IPS-20b (cell line): ENCODE data around the gene ECT2.
"Not testable (repeated sequence)": the region's sequence is repeated elsewhere in the genome, so short reads cannot be mapped to it uniquely, and the experiment has no call there.

ENCODE experiments used
- H3K27ac ChIP-seq: one replicate; pipeline ENCODE4 v1.5.1; 2013; ENCODE audit warnings: low read length
- H3K27me3 ChIP-seq: 2 replicates; pipeline ENCODE4 v1.6.1; 2013; ENCODE audit warnings: mild to moderate bottlenecking, low read length, inconsistent platforms; ENCODE audit not compliant: insufficient read depth
- H3K36me3 ChIP-seq: 2 replicates; pipeline ENCODE4 v1.6.1; 2013; ENCODE audit warnings: low read depth, mild to moderate bottlenecking, inconsistent platforms, low read length, moderate library complexity; ENCODE audit not compliant: insufficient read depth
- H3K4me1 ChIP-seq: 2 replicates; pipeline ENCODE4 v1.6.1; 2013; ENCODE audit warnings: mild to moderate bottlenecking, control low read depth, inconsistent platforms, low read length, moderate library complexity; ENCODE audit not compliant: insufficient read depth
- H3K4me3 ChIP-seq: 2 replicates; pipeline ENCODE4 v1.5.1; 2013; ENCODE audit warnings: mild to moderate bottlenecking, low read length, inconsistent platforms
- H3K9ac ChIP-seq: 2 replicates; pipeline ENCODE4 v1.6.1; 2013; ENCODE audit warnings: low read depth, mild to moderate bottlenecking, inconsistent platforms, low read length, moderate library complexity
- H3K9me3 ChIP-seq: 2 replicates; pipeline ENCODE4 v1.6.1; 2013; ENCODE audit warnings: mild to moderate bottlenecking, low read depth, low read length, inconsistent platforms; ENCODE audit not compliant: insufficient read depth

Gene ECT2, protein sequence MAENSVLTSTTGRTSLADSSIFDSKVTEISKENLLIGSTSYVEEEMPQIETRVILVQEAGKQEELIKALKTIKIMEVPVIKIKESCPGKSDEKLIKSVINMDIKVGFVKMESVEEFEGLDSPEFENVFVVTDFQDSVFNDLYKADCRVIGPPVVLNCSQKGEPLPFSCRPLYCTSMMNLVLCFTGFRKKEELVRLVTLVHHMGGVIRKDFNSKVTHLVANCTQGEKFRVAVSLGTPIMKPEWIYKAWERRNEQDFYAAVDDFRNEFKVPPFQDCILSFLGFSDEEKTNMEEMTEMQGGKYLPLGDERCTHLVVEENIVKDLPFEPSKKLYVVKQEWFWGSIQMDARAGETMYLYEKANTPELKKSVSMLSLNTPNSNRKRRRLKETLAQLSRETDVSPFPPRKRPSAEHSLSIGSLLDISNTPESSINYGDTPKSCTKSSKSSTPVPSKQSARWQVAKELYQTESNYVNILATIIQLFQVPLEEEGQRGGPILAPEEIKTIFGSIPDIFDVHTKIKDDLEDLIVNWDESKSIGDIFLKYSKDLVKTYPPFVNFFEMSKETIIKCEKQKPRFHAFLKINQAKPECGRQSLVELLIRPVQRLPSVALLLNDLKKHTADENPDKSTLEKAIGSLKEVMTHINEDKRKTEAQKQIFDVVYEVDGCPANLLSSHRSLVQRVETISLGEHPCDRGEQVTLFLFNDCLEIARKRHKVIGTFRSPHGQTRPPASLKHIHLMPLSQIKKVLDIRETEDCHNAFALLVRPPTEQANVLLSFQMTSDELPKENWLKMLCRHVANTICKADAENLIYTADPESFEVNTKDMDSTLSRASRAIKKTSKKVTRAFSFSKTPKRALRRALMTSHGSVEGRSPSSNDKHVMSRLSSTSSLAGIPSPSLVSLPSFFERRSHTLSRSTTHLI

DNA sequence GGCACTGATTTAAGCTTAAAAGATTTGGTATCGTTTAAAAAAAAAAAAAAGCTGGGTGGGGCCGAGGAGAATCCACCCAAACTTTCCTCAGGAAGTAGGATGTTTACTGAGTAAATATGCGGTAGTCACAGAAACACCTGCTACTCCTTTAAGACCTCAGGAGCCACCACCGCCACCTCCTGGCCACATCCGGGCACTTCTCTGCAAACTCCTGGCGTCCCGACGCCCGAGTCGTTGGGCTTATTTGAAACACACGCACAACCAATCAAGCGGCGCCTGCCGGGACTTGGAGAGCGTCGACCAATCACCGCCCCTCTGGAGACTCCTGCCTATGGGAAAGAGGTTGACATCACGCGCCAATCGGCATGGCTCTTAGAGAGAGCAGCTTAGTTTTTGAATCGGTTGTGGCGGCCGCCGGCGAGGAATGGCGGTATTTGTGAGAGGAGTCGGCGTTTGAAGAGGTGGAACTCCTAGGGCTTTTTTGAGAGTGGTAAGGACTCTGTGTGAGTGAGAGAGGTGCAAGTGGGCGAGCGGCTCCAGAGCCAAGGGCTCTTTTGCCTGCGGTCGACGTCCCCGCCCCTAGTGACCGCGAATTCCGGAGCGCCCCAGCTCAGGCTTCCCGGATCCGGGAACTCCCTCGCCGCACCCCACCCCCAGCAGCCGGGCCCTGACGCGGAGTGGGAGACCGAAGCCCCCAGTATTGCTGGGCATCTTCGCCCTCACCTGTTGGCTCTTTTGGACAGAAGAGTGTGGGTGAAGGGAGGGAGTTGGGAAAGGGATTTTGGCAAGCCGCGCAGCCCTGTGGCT is at the start of gene ECT2:
Gene ECT2, plus strand, starts transcription at position 359 of the 807 bp plus-strand sequence. CDS start 3,805 bp downstream, outside the sequence.
- peak within 1 kb of the TSS; percentile 62 for H3K27ac ChIP-seq
- peaks cover 30% of the 10 kb centered on the region for H3K36me3 ChIP-seq
- H3K4me3 ChIP-seq: peak within 1 kb of the TSS; percentile 79
- H3K27me3 ChIP-seq: no peaks in the 10 kb centered on the region
- peak within 1 kb of the TSS; percentile 94 for H3K9ac ChIP-seq
- peaks cover 9% of the 10 kb centered on the region for H3K4me1 ChIP-seq
- H3K9me3 ChIP-seq: no peaks in the 10 kb centered on the region

DNA sequence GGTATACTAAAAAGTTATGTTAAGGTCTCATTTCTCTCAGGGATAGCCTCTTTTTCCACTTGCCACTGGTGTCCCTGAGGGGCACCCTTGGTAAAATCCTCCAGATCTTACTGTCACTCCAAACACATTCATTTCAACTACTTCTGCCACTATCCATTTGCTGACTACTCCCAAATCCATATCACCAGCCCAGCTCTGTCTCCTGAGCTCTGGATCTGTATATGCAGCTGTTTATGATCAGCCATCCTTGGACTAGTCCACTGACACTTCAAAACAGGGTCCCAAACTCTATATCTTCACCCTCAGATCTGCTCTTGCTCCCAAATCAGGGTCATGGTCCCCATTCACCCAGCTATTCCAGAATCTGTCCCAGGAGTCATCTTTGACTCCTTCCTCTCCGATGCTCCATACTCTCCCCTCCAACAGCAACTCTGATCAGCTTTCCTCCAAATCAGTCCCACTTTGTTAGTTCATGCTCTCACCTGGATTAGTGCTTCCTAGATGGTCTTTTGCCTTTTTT is 49.5 kb upstream of the ECT2 start:
- Histone ChIP-seq H3K27ac (no peak overlapping the region), H3K9ac (no peak overlapping the region), H3K4me1 (peaks cover 4% of the 10 kb centered on the region; the same call in 1 of the 2 replicates), H3K36me3 (no peaks in the 10 kb centered on the region), H3K27me3 (no peaks in the 10 kb centered on the region), H3K9me3 (no peaks in the 10 kb centered on the region), H3K4me3 (no peak overlapping the region)

DNA sequence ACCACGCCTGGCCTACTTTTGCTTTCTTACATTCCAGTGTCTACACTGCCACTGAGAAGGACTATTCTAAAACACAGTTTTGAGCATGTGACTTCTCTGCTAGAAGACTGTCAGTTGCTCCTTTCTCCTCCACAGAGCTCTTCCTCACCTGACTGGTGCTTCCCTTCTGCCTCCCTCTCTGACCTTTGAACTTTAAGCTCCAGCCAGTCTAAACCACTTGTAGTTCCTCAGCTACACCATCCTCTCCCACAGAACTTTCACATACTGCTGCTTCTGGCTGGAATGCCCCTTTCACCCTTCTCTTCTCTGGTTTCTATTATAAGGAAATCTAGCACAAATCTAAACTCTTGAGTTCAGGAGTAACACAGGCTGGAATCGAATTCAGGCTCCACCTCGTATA is 48.8 kb upstream of the ECT2 start:
- H3K9me3 ChIP-seq: no peaks in the 10 kb centered on the region

DNA sequence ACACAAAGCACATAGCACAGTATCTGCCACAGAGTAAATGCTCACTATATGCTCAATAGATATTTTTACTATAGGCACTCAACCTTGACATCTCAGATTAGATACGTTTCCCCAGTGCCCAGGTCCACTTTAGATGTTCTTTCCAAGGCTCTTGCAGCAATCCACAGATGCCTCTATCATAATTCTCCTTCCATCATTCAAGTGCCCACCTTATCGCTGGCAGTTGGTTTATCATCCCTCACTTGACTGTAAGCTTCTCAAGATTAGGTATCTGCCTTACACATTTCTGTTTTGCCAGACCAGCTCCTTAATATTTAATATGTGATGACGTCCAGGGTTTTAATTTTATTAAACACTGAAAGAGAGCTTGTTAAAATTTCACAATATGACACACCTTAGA is 48.3 kb upstream of the ECT2 start:
- no peak overlapping the region for H3K27ac ChIP-seq
- H3K4me3 ChIP-seq: no peak overlapping the region
- peaks cover 4% of the 10 kb centered on the region; the same call in 1 of the 2 replicates for H3K4me1 ChIP-seq
- no peaks in the 10 kb centered on the region for H3K9me3 ChIP-seq
- H3K36me3 ChIP-seq: no peaks in the 10 kb centered on the region
- H3K27me3 ChIP-seq: no peaks in the 10 kb centered on the region
- H3K9ac ChIP-seq: no peak overlapping the region

More for the DNA sequence above, 48.8 kb upstream of the ECT2 start:
- Histone ChIP-seq H3K36me3 (no peaks in the 10 kb centered on the region), H3K27ac (no peak overlapping the region), H3K27me3 (no peaks in the 10 kb centered on the region), H3K4me1 (peaks cover 4% of the 10 kb centered on the region; the same call in 1 of the 2 replicates), H3K9ac (no peak overlapping the region), H3K4me3 (no peak overlapping the region)

DNA sequence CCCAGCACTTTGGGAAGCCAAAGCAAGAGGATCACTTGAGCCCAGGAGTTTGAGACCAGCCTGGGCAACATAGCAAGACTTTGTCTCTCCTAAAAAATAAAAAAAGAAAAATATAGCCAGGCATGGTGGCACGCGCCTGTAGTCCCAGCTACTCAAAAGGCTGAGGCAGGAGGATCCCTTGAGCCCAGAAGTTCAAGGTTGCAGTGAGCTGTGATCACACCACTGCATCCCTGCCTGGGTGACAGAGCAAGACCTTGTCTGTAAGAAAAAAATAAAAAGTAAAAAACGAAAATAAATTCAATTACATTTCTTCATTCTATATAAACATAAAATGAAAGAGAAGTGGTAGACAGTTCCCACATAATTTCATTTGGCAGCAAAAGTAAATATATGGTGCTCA is 47.8 kb upstream of the ECT2 start:
- not testable (repeated sequence) for H3K36me3 ChIP-seq, H3K9me3 ChIP-seq, H3K4me1 ChIP-seq, H3K9ac ChIP-seq, H3K4me3 ChIP-seq, H3K27ac ChIP-seq, H3K27me3 ChIP-seq

DNA sequence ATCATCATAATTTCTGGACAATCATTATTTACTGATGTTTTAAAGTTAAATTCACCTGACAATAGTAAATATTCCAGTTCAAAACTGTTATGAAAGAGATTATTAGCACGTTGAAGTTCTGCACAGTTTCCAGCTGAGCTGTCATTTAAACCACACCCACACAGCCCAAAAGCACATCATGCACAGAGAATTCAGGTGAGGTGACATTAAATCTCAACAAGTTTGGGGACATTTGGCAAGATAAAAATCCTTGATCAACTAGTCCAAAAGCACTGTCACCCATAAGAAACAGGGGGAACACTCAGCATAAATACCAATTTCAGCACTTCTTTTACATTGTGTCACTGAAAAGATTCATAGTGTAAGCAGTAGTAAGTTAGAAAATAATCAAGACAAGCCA is 46.5 kb upstream of the ECT2 start:
- Histone ChIP-seq H3K36me3 (no peaks in the 10 kb centered on the region), H3K9ac (no peak overlapping the region), H3K27me3 (no peaks in the 10 kb centered on the region), H3K9me3 (no peaks in the 10 kb centered on the region), H3K4me3 (no peak overlapping the region), H3K4me1 (no peaks in the 10 kb centered on the region), H3K27ac (no peak overlapping the region)

DNA sequence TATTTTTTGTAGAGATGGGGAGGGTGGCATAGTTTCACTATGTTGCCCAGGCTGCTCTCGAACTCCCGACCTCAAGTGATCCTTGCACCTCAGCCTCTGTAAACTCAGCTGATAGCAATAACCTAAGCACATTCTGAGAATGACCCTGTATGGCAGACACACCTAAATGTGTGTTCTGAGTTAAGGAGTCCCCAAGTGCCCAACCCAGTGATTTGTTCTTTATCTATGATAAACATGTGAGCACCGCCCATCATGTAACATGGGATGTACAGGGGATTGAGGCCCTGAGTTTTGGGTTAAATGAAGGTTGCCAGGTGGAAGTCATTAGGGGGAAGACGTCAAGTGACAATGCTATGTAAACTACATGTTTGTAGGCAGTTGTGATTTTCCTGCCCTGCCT is 45.4 kb upstream of the ECT2 start:
- H3K4me1 ChIP-seq: peaks cover 3% of the 10 kb centered on the region; the same call in 1 of the 2 replicates
- no peak overlapping the region for H3K9ac ChIP-seq
- no peaks in the 10 kb centered on the region for H3K9me3 ChIP-seq
- H3K27me3 ChIP-seq: peaks cover 10% of the 10 kb centered on the region
- no peaks in the 10 kb centered on the region for H3K36me3 ChIP-seq
- H3K4me3 ChIP-seq: no peak overlapping the region
- no peak overlapping the region for H3K27ac ChIP-seq

DNA sequence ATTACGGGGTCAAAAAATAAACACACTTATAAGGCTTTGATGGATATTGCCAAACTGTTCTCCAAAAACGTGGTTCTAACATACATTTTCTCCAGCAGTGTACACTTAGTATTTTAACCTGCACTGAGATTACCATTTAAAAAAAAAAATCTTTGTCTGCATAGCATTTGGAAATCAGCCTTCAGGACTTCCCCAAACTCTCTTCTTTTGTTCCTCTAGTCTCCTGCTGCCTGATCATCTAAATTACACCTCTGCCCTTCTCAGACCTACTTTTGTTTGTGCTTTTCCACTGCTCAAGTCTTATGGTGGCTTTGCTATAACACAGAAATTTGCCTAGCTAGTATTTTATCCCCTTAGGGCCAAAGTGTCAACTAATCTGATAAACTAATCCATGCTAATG is 43.5 kb upstream of the ECT2 start:
- no peak overlapping the region for H3K9ac ChIP-seq
- no peak overlapping the region for H3K27ac ChIP-seq
- H3K27me3 ChIP-seq: peaks cover 13% of the 10 kb centered on the region
- no peak overlapping the region for H3K4me3 ChIP-seq
- H3K4me1 ChIP-seq: peaks cover 3% of the 10 kb centered on the region; the same call in 1 of the 2 replicates
- H3K36me3 ChIP-seq: no peaks in the 10 kb centered on the region
- no peaks in the 10 kb centered on the region for H3K9me3 ChIP-seq

DNA sequence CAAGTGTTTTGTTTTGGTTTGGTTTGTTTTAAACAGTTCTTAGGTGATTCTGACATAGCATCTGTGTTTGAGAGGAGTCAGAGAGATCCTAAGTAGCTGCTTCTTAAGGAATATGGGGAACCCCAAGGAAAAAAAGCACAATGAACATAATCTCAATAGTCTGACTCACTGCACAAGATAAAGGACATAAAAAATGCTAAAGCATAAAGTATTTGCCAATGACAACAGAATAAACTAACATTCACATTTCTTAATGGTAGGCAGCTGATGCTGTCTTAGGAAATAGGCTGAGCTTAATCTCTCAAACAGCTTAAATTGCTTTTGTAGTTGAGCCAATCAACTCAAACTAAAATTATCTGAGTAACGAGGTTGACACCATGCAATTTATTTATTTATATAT is 42.6 kb upstream of the ECT2 start:
- H3K27ac ChIP-seq: no peak overlapping the region
- no peaks in the 10 kb centered on the region for H3K9me3 ChIP-seq
- H3K4me3 ChIP-seq: no peak overlapping the region
- H3K9ac ChIP-seq: no peak overlapping the region
- H3K4me1 ChIP-seq: peaks cover 3% of the 10 kb centered on the region; the same call in 1 of the 2 replicates
- no peaks in the 10 kb centered on the region for H3K36me3 ChIP-seq
- peaks cover 13% of the 10 kb centered on the region for H3K27me3 ChIP-seq

DNA sequence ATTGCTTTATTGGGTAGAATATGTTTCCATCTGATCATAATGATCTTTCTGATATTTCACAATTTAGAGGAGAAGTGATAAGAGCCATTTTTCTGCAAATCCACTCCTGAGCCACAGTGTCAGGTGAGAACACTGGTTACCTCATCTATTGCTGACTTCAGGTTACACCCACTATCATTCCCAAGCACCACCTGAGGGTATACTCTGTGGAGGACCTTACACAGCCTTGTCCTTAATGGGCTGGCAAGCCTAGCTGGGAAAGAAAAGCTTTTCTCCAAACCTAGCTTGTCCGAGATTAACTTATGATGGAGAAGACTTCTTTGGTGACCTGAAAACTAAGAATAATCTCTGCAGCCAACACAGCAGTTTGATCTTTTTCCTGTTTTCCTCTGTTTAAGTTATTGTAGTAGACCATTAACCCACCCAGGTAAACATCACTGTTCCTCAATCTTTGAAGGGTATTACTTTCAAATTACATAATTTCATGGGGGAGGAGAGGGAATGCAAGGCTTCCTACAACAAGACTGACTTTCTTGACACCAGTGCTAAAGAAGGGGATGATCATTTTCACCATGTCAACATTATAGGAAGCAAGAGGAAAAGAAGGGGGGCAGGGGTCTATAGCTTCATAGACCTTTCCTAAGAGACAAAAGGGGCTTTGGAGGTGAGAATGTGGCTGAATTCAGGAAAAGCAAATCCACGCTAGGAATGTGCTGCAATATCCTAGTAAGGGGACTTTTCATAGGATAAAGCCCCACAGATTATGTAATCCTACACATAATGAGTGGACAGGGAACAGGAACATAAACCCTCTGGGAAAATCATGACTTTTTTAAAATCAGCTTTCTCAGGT is 41.4 kb upstream of the ECT2 start:
- no peaks in the 10 kb centered on the region for H3K36me3 ChIP-seq
- H3K4me3 ChIP-seq: no peak overlapping the region; the same call in 1 of the 2 replicates
- H3K9me3 ChIP-seq: no peaks in the 10 kb centered on the region
- peaks cover 13% of the 10 kb centered on the region for H3K27me3 ChIP-seq
- peaks cover 3% of the 10 kb centered on the region; the same call in 1 of the 2 replicates for H3K4me1 ChIP-seq
- H3K27ac ChIP-seq: no peak overlapping the region
- H3K9ac ChIP-seq: no peak overlapping the region
